HCEC 1CT (cell line): ENCODE measurements around the gene PRIMA1.

ENCODE experiments used
- DNase-seq: peaks from one replicate; pipeline ENCODE4 v3.0.0-alpha.2; 2017

Gene PRIMA1

DNA sequence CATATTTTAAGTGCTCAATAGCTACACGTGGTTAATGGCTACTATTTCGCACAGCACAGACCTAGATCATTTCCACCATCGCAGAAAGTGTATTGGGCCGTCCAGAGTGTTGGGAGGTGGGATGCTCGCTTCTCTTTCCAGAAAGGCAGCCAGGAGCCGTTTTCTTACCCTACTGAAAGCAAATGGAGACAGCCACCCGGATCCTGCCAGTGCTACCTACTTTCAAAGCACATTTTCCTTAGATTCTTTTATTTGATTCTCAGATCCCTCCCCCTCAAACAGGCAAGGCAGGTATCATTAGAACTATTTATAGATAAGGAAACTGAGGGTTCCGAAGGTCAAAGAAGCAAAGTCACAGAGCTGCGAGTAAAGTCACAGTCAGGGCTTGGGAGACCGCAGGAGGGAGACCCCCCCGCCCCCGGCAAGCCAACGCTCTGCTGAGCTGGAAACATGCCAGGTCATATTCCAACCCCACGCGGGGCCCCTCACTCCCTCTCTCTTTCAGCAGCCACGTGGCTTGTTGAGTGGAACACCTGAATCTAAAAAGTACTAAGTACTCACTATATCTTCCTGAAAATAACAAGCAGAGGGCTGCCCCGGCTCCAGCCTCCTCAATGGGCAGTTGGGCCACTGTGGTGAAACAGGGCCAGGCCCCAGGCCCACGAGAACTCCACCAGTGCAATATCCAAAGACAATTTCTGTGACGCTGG lies 36.2 kb downstream of the PRIMA1 start:
- no peak for DNase-seq

DNA sequence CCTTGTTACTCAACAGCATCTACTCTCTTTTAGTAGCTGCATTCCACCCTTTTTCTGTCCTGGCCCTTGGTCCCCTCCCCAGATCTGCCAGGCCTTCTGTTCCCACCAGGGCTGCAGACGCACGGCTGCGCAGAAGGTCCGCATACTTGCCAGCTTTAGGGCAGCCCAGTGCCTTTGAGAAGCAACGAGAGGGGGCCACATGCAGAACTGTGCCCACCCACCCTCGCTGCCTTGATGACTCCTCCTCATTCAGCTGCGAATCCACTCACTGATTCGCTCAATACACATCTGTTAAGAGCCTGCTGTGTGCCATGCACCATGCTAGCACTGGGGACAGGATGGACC lies 39.2 kb downstream of the PRIMA1 start:
- DNase-seq: no peak

DNA sequence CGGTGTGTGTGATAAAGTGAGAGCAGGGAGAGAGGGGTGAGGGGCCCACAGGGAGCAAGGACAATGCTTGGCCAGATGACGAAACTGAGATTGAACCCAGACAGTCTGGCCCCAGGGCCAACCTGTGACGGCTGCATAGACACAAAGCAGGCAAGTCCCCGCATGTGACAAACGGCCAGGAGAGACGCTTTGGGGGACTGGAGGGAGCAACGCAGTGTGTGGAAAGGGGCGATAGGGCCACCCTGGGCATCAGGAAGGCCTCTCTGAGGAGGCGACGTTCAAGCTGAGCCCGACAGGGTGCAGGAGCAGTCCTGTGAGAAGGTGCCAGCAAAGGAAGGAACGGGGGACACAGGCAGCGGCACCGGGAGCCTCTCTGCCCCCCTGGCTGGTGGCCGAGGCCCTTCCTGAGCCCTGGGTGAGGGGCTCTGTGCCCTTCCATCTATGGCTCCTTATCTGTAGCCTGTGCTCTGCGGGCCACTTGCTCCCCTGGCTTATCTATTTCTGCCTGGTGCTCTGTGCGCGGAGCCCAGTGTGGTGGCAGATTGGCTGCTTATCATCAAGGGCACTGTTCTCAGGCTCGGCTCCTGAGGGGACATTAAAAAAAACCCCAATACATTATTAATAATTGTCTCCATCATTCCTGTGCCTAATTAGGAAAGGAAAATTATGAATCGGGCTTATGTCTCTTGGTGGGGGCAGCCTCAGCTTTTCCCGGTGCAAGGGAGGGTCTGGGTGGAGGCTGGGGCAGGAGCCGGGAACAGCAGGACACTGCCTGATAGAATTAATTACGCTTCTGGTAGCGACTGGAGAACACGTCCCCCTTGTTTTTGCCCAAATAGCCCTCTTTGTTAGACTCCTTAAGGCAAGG lies 39.8 kb downstream of the PRIMA1 start:
- DNase-seq: no peak

- DNase-seq: no peak
Observed at GRCh38 chr14:93747560-93747959, 40.7 kb downstream of the PRIMA1 start.

GRCh38 chr14:93747102-93747501 lies 41.2 kb downstream of the PRIMA1 start:
- no peak for DNase-seq

- DNase-seq: no peak
Observed at GRCh38 chr14:93745603-93746273, 42.5 kb downstream of the PRIMA1 start.

DNA sequence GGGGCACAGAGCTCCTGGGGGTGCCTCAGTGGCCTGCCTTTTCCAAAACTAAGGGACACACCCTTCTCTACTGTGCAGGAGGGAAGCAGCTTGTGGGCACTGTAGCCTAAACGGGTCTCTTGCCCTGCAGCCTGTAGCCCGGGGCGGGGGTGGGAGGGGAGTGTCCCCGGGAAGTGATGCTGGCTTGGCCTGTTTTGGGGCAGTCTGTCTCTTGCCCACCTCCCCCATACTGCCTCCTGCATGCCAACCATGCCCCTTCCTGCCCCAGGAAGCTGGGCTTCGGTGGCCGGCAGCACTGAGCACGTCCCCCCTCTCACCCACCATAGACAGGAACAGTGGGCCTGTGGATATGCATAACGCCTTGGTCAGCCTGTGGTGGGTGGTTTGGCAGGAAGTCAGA lies 43.4 kb downstream of the PRIMA1 start:
- no peak for DNase-seq

DNA sequence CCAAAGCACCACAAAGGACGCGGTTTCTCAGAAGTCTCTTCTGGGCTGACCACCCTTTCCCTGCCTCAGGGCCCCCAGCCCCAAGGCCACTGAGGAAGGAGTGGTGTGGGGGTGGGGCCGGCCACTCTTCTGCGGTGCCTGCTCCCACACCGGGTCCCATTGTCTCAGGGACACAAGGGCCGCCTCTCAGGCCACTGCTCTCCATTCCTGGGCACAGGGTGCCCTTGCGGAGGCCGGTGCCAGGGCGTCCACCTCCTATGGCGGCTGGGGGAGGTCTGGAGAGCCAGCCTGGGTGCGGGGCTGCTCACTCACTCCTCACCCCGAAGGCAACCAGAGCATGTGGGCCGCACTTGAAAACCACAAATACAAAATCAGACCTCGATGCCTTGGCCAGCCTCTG lies 44.1 kb downstream of the PRIMA1 start:
- DNase-seq: no peak

- no peak for DNase-seq
Observed at GRCh38 chr14:93743270-93744060, 44.8 kb downstream of the PRIMA1 start.

GRCh38 chr14:93742761-93743160 lies 45.5 kb downstream of the PRIMA1 start:
- DNase-seq: no peak

GRCh38 chr14:93741556-93742230 lies 46.6 kb downstream of the PRIMA1 start:
- no peak for DNase-seq

DNA sequence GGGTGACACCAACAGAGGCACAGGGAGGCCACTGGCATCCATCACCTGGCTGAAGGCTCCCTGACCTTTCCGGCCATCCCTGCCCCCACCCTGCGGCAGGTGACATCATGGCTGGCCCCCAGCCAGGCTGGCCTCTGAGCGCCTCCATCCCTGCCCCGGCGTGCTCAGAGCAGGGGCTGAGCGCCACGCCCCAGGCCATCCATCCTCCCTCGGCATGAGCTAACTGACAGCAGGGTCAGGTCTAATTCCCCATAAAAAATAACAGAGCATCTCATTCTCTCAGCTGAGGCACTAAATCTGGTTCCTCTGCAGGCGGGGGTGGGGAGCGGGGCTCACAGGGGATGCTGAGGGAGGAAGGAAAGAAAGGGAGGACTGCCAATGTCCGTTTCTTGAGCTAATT lies 50.7 kb downstream of the PRIMA1 start:
- no peak for DNase-seq

DNA sequence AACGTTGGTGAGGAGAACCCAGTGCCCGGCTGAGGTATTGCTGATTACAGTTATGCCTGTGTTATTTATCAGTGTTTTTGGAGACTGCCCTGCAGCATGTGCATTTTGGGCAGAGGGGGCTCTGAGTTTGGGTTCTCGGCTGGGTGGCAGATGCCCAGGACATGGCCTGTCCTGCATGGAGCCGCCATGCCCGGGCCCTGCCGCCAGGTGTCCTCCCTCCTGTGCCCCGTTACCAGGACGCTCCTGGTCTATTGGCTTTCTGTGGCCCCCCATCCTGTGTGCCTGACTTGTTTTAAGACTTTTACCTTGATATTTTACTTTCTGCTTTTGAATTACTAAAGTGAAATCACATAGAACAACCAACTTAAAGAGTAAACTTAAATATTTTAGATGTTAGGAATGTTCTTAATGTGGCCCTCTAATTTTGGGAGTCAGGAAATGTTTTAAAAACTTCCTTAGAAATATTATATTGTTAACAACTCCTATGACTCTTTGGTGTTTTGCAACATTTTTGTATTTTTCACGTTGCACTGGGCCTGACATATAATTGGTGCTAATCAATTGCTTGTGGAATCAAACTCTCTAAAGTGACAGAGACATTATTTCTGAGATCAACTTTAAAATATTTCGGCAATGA lies 51.8 kb downstream of the PRIMA1 start:
- no peak for DNase-seq

DNA sequence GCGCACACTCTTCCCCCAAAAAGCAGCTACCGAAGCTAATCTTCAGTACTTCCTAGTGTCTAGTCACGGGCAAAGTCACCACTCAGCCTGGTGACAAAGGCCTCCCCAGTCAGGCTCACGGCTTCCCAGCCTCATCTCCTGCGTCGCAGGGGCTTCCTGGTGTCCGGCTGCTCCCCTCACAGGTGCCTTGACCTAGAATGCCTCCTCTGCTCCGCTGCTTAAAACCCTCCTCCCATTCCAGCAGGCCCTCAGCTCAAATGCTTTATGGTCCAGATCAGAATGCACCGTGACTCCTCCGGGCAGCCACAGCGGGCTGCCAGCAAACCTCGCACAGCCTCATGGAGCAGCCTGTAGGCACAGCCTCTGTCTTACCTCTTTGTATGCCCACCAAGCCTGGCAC lies 53.1 kb downstream of the PRIMA1 start:
- no peak for DNase-seq

DNA sequence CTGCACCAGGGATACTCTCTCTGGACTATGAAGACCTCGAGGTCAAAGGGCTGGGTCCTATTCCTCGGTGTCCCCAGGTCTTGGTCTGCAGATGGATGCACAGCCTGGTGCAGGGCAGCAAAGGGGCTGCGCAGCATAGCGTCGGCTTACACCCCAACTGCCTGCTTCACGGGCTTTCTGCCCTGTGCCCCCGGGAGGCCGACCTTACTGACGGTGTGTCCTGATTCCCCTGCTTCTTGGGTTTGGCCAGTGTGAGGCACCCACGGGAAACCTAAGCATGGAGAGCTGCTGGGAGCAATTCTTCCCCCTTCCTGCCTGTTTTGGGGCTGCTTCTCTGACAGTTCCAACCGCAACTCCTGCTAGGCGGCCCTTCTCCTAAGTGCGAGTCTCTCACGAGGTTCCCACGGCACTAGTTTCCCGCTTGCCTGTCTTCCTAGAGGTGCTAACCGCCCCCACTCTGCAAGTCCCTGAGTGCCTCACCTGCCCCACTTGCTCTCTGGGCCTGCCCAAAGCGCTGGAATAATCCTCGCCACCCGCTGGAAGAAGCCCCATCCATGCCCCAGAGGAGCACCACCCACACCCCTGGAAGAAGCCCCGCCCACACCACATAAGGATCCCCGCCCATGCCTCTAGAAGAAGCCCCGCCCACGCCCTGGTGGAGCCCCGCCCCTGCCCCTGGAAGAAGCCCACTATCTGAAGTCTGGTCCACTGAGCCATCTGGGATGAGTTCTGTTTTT lies 54.0 kb downstream of the PRIMA1 start:
- DNase-seq: no peak

DNA sequence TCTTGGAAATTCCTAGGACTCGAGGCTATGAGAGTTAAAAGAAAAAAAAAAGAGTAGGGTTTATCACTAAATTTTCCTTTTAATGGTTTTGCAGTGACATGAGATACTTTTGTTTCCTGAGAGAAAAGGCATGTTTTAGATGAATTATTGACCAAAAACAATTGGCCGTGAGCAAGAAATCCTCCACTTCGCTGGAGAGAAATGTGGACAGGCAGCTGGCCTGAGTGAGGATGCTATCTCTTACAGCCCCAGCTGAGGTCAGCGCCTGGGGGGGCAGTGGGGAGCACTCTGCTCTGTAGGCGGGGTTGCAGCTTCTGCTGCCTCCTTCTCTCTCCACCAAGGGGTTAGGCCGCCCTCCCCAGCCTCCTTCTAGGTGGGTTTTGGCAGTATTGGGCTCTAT lies 54.7 kb downstream of the PRIMA1 start:
- DNase-seq: no peak

DNA sequence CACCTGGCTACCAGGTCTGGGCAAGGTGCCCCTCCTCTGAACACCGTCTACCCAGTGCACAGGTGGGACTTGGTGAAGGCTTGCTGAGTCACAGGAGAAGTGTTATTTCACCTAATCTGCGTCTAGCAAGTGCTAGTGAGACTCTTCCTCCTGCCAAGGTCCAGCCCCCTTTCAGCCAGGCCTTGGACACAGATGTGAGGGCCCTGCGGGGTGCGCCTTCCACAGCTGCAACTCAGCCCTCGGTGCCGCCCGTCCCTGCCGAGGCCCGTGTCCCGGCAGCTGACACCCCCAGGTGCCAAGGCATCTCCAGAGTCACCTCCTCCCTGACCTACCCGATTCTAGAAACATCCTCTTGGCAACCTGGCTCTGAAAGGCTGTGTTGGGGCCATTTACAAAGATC lies 55.1 kb downstream of the PRIMA1 start:
- no peak for DNase-seq

DNA sequence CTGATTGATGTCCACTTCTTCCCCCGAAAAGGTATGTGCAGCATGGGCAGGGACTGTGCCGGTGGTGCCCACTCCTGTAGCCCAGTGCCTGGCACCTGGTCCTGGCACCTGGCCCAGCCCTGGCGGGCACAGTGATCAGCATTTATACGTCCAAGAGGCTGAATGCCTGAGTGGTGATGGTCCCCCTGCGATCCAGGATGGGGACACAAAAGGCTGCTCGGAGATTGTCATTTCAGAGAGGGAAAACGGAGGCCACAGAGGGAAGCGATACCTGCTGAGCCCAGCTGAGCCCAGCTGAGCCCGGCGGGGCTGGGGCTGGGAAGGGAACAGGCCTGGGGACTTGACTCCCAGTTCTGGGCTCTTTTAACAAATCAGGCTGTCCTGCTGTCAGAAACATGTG lies 55.8 kb downstream of the PRIMA1 start:
- DNase-seq: no peak

DNA sequence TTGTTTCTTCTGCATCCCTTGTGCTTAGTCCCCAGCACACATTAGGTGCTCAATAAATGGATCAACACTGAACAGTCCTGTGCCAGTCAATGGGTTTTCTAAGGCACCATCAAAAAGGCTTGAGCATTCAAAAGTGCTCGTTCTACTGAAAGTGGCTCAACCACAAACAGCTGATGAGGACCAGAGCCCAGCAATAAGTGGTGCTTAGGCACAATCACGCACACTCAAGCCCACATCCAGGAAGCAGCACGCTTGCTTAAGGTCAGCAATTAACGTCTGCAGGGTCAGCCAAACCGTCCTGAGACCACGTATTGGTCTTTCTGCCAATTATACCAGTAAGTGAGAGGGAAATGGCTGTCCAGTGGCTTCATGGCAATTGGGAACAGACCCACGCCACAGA lies 56.5 kb downstream of the PRIMA1 start:
- DNase-seq: no peak

DNA sequence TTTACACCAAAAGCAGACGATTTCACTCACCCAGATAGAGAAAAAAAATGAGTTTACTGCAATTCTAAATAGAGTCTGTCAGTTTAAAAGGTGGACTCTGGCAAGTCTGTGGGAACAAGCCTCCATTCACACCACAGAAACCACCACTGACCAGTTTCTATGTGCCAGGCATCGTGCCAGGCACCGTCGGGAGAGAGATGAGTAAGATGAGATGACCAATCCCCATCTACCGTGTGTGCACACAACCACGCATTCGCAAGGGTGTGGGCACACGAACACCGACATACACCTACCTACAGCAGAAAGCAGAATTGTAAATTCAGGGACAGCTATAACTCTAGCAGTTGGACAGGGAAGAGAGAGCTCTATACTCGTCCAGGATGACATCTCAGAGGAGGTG lies 58.3 kb downstream of the PRIMA1 start:
- no peak for DNase-seq

DNA sequence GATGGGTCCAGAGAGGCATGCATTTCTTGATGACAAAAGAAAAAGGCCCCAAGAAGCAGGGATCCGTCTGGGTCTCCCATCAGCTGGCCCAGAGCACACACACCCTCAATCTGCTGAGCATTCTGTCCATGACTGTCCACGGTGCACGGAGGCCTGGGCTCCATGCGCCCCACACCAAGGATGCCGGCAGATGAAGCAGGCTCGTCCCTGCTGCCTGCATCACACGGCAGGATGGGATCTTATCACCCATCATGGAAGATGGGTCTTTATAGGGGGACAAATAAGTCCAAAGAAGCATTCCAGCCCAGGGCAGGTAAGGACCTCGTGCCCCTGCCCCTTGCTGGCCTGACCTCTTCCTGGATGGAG lies 59.7 kb downstream of the PRIMA1 start:
- no peak for DNase-seq
